ENCODE data around the gene BTRC.

DNA sequence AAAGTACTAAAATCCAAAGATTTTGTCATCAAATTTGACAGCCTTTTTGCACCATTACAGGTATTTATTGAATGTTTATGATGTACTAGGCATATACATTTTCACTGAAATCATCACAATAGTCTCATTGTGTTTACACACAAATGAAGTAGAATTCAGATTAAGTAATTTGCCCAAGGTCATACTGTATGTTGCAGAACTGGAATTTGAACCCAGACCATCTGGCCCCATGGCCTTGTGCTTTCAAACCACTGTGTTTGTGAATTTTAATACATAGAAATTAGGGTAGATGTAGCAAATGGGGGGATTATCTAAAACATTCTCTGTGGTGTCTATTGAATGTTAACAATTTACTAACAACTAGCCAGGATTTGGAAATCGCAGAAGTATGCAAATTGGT is 139.3 kb downstream of the BTRC start:
- TF ChIP-seq FOXM1 (IDR thresholded peaks at IDR 0.05; ENCODE audit: borderline replicate concordance) (no peak), SUZ12 (IDR thresholded peaks at IDR 0.05) (no peak), ARNT (IDR thresholded peaks at IDR 0.05) (no peak), TARDBP (IDR thresholded peaks at IDR 0.05) (no peak), HDGF (IDR thresholded peaks at IDR 0.05; ENCODE audit: borderline replicate concordance) (no peak), NFRKB (IDR thresholded peaks at IDR 0.05) (no peak)
